GM19043 (cell line): ENCODE data around the gene BLZF1.
"Not testable (repeated sequence)": the region's sequence is repeated elsewhere in the genome, so short reads cannot be mapped to it uniquely, and the experiment has no call there.

Experiments
- ATAC-seq: cut with Tn5 transposase; IDR thresholded peaks from one replicate; pipeline ENCODE4 v1.9.1; 2021; ENCODE audit warnings: low read depth; ENCODE audit not compliant: unreplicated experiment

BLZF1 gene, protein sequence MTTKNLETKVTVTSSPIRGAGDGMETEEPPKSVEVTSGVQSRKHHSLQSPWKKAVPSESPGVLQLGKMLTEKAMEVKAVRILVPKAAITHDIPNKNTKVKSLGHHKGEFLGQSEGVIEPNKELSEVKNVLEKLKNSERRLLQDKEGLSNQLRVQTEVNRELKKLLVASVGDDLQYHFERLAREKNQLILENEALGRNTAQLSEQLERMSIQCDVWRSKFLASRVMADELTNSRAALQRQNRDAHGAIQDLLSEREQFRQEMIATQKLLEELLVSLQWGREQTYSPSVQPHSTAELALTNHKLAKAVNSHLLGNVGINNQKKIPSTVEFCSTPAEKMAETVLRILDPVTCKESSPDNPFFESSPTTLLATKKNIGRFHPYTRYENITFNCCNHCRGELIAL

GRCh38 chr1:169367686-169368405 lies at the start of gene BLZF1, which contains the start of gene NME7:
TSS of gene BLZF1 (plus strand) at chr1:169368195. CDS start at chr1:169369523, 1,328 bp downstream.
TSS of gene NME7 (minus strand) at chr1:169367797. CDS start at chr1:169367710, 87 bp downstream.
- peak; percentile 96 for ATAC-seq

DNA sequence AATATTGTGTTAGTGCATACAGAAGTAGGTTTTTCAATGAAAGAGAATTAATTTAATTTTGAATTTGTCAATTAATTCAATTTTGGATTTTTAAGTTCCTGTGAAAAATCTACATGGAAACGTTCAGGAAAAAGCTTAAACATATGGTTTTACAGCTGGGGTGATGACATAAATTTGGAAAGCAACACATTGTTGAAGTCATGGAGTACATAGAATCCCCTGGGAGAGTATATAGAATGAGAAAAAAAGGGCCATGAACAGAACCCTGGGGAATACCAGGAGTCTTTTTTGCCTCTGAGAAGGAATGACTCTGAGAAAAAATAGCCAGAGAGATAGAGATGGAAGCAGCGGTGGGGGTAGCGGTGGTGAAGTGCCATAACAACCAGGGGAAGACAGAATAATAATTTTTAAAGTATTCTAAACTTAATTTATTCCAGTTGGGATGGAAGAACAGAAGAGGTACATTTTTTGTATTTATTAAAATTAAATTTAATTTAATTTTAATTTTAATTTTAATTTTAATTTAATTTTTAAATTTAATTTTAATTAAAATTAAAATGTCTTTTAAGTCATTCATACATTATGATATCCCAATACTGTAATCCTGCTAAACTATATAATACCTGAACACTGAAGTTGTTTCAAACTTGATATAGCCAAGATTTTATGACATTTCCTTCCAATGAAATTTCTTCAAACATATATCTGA lies 49.3 kb upstream of the BLZF1 start:
- no peak for ATAC-seq

DNA sequence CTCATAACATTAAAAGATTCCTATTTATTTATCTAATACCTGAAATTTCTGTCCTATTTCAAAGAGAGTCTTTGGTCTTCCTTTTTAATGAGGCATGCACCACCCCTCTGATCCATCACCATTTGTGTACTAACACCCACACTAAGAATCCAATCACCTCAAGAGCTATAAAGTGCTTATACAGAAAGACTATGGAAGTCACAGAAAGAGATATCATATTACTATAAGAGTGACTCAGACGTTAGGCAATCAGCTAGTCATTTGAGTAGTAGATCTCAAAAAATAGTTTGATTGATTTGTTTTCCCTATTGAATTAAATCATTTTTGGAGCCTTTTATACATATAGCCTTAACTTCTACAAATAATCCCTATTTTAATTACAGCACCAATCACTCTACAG lies 46.5 kb upstream of the BLZF1 start:
- ATAC-seq: no peak

- no peak for ATAC-seq
Measured at GRCh38 chr1:169322138-169322537, 45.9 kb upstream of the BLZF1 start.

DNA sequence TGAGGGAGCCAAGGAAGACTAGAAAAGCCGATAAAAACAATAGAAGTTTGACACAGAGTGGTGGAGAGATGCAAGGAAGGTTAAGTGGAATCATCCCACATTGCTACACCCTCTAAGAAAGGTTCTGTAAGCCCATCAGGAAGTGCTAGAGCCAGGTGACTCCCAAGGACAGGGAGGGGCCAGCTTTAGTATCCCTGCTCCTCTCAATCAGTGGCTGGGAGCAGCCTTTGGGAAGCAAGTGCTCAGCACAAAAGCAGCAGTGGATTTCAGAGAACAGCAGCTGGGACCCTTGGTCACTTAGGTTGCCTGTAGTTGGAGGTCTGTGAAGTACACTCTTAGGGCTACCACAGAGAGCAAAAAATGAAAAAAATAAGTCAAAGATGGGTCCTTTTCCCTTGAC lies 42.9 kb upstream of the BLZF1 start:
- ATAC-seq: no peak

DNA sequence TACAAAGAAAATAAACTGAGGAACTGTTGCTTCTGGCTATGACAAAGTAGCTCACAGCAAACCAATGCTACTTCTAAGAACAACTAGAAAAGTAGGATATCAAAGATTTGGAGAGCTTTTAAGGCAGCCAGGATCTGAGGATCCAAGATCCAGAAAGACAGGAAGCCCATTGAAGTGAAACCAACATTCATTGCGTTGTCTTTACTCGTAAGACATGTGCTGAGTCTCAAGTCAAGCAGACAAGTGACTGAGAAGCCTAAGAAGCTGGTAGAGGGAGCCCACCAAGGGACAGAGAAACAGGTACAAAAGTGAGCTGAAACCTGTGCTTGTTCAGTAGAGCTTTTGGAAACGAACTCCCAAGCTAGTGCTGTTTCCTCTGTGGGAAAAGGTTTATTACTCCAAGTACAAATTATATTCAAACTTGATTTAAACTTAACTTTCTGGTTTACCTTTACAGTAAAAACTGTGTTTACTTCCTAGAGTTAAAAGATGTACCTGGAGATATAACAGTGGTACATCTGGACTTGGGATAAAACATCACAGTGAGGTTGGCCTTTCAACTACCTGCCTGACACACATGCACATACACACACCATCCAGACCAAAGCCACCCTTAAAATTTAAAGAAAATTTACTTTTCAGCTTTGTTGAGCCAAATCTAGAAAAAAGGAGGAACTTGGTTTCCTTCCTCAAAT lies 41.6 kb upstream of the BLZF1 start:
- ATAC-seq: peak; percentile 27

DNA sequence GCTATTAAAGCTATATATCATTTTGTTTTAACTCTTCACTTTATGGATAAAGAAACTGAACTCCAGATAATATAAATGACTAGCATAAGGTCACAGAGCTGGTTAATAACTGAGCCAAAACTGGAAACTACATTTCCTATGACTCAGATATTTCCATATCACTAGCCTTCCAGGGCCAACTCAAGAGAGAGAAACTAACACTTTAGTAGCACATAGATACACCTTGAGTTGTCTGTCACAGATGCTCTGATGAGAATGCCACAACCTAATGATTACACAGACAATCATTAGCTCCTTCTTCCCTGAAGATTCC lies 41.1 kb upstream of the BLZF1 start:
- ATAC-seq: peak; percentile 98

DNA sequence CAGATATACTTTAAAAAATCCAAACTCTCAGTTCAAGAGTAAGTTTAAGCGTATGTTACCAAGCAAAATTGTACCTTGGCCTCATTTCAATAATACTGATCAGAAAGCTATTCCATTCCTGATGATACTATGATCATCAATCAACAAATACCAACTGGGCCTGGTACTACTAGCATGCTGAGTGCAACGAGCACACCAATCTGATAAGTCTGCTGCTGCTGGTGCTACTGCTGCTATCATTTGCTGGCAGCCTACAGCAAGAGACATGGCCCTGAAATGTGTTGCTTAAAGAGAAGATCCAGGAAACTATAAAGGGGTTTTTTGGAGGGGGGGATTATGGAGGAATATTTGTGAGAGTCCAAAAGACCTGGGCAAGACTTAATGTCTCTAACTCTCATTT lies 40.1 kb upstream of the BLZF1 start:
- ATAC-seq: no peak

GRCh38 chr1:169329383-169329782 lies 38.6 kb upstream of the BLZF1 start:
- no peak for ATAC-seq

DNA sequence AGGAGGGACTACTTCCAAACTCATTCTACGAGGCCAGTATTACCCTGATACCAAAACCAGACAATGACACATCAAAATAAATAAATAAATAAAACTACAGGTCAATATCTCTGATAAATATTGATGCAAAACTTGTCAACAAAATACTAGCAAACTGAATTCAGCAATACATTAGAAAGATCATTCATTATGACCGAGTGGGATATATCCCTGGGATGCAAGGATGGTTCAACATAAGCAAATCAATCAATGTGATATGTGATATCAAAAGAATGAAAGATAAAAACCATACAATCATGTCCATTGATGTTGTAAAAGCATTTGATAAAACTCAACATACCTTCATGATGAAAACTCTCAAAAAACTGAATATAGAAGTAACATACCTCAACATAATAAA lies 37.1 kb upstream of the BLZF1 start:
- no peak for ATAC-seq

DNA sequence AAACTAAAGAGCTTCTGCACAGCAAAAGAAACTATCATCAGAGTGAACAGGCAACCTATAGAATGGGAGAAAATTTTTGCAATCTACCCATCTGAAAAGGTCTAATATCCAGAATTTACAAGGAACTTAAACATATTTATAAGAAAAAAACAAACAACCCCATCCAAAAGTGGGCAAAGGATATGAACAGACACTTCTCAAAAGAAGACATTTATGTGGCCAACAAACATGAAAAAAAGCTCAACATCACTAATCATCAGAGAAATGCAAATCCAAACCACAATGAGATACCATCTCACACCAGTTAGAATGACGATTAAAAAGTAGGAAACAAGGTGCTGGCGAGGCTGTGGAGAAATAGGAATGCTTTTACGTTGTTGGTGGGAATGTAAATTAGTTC lies 33.3 kb upstream of the BLZF1 start:
- not testable (repeated sequence) for ATAC-seq

DNA sequence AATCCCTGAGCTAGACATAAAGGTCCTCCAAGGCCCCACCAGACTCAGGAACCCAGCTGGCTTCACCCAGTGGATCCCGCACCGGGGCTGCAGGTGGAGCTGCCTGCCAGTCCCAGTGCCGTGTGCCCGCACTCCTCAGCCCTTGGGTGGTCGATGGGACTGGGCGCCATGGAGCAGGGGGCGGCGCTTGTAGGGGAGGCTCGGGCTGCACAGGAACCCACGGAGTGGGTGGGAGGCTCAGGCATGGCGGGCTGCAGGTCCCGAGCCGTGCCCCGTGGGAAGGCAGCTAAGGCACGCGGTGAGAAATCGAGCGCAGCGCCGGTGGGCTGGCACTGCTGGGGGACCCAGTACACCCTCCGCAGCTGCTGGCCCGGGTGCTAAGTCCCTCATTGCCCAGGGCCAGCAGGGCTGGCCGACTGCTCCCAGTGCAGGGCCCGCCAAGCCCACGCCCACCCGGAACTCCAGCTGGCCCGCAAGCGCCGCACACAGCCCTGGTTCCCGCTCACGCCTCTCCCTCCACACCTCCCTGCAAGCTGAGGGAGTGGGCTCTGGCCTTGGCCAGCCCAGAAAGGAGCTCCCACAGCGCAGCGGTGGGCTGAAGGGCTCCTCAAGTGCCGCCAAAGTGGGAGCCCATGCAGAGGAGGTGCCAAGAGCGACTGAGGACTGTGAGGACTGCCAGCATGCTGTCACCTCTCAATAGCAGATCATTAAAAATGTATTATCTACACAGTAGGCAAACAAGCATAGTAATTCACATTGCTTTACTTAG lies 30.9 kb upstream of the BLZF1 start:
- not testable (repeated sequence) for ATAC-seq

- ATAC-seq: no peak
Measured at GRCh38 chr1:169338617-169339016, 29.4 kb upstream of the BLZF1 start.

DNA sequence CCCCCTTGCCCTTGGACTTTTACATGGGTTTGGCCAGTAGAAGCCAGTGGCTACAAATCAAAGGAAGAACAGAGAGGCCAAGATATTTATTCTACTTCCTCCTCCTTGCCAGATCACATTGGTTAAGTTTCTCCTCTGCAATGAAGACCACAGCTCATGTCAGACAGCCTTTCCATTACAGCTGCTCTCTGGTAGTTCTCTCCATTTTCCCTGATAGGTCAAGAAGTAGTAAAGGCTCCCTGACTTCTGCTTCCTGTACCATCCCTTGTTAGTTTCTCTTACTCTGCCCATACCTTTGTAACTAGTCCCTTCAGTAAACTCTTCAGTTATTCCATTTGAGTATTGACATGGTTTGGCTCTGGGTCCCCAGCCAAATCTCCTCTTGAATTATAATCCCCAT lies 28.2 kb upstream of the BLZF1 start:
- no peak for ATAC-seq

- no peak for ATAC-seq
Measured at GRCh38 chr1:169340882-169341281, 27.1 kb upstream of the BLZF1 start.

DNA sequence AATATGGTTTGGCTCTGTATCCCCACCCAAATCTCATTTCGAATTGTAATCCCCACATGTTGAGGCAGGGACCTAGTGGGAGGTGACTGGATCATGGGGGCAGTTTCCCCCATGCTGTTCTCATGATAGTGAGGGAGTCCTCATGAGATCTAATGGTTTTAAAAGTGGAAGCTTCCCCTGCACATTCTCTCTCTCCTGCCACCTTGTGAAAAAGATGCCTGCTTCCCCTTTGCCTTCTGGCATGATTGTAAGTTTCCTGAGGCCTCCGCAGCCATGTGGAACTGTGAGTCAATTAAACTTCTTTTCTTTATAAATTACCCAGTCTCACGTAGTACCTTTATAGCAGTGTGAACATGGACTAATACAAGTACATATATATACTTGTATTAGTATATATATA lies 25.9 kb upstream of the BLZF1 start:
- ATAC-seq: not testable (repeated sequence)

DNA sequence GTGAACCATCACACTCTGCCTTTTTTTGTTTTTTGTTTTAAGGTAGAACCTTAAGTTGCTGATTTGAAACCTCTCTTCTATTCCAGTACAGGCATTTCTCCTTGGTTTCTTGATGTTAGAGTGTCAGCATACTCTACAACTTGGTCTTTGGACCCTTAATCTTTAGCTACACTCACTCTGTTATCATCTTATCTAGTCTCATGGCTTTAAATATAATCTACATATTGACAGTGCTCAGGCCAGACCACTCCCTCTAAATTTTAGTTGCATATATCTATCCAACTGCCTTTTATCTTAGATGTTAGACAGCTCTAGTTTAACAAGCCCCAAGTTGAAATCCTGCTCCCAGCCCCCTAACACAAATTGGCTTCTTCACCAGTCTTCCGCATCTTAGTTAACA lies 22.5 kb upstream of the BLZF1 start:
- ATAC-seq: no peak

GRCh38 chr1:169346036-169346589 lies 21.9 kb upstream of the BLZF1 start:
- no peak for ATAC-seq

DNA sequence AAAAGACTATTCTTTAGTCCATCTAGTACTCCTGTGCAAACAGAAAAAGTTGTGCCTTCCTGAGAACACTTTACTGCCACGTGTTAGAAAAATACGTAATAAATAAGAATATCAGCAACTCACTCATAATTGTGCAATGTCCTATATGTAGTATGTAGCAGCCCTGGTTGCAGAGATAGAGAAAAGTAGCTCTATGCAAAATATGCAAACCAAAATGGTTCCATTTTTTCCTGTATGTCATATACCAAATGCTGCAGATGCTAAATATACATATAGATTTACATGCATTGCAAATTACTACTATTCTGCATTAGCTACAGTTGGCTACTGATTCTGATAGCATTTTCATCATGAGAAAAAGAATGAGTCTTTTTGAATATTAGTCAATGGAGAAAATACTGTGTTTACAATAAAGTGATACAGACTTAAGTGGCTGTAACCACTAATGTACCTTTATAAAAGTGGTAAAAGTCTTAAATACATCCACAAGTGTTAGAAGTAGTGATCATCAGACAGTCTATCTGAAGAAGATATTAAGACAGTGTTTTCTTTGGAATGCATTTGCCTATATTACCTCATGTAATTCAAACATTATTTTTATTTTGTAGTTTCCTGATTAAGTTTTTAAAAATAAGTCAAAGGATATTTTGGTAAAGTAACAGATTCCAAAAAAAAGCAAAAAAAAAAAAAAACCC lies 20.2 kb upstream of the BLZF1 start:
- ATAC-seq: no peak
